Naive thymus-derived CD4-positive, alpha-beta T cell (primary cell): ENCODE measurements around the gene KIF2A. TPM values are rescaled to one million over a fixed set of nuclear protein-coding genes. Genes with fewer than 3 reads are reported as not detected.

ENCODE experiments used
- ATAC-seq: fragments of 150-1000 bp; cut with Tn5 transposase; 2 replicates; pipeline ENCODE4 v1.10.0; 2021; ENCODE audit warnings: mild to moderate bottlenecking, moderate library complexity
- CTCF ChIA-PET: fragments of 350-600 bp; sonication (Branson Sonifier 250); formaldehyde crosslinking; loops from one replicate; lab custom pipeline; 2021; ENCODE audit warnings: antibody characterized with exemption; lab: Charles Lee
- POLR2A ChIA-PET: fragments of 350-600 bp; sonication (Branson Sonifier 250); formaldehyde crosslinking; loops from one replicate; lab custom pipeline; 2021; ENCODE audit warnings: antibody characterized with exemption, inconsistent platforms; lab: Charles Lee
- DNase-seq, 9 donors: peaks; one replicate each; pipeline versions ENCODE4 v3.0.0 to v3.0.0-alpha.2; 2020 to 2022; ENCODE audit warnings: mixed read lengths in 1 of 9
- H3K27ac ChIP-seq: one replicate; pipeline ENCODE4 v1.7.0; 2013; ENCODE audit warnings: mild to moderate bottlenecking, low read depth, low read length, moderate library complexity
- H3K27me3 ChIP-seq, 2 donors: one replicate each; pipeline ENCODE4 v1.7.0; 2013; ENCODE audit warnings: low read length in 2 of 2, mild to moderate bottlenecking in 2 of 2, moderate library complexity in 2 of 2; ENCODE audit not compliant: control insufficient read depth in 2 of 2, insufficient read depth in 2 of 2
- H3K36me3 ChIP-seq, 3 experiments: 1 replicate in 2 of 3; 2 replicates in 1 of 3; pipeline ENCODE4 v1.7.0; 2013; ENCODE audit warnings: low read length in 3 of 3, mild to moderate bottlenecking in 3 of 3, moderate library complexity in 1 of 3; ENCODE audit not compliant: insufficient read depth in 3 of 3, control insufficient read depth in 2 of 3
- H3K4me1 ChIP-seq, 2 donors: one replicate each; pipeline ENCODE4 v1.7.0; 2013; ENCODE audit warnings: low read length in 2 of 2, mild to moderate bottlenecking in 2 of 2, moderate library complexity in 1 of 2; ENCODE audit not compliant: control insufficient read depth in 2 of 2, insufficient read depth in 2 of 2
- H3K4me3 ChIP-seq: 2 replicates; pipeline ENCODE4 v1.7.0; 2013; ENCODE audit warnings: mild to moderate bottlenecking, low read length
- H3K9me3 ChIP-seq, 3 experiments: 1 replicate in 2 of 3; 2 replicates in 1 of 3; pipeline ENCODE4 v1.7.0; 2013; ENCODE audit warnings: low read length in 3 of 3; ENCODE audit not compliant: control insufficient read depth in 2 of 3
- H3K27ac Mint-ChIP-seq, 9 donors: one replicate each; pipeline ENCODE4 v1.8.0; 2020 to 2022; ENCODE audit warnings: mixed read lengths in 9 of 9, mild to moderate bottlenecking in 8 of 9, moderate library complexity in 5 of 9, inconsistent platforms in 2 of 9
- H3K27me3 Mint-ChIP-seq, 5 donors: one replicate each; pipeline ENCODE4 v1.8.0; 2021 to 2022; ENCODE audit warnings: mixed read lengths in 5 of 5, mild to moderate bottlenecking in 1 of 5
- H3K36me3 Mint-ChIP-seq, 5 donors: one replicate each; pipeline ENCODE4 v1.8.0; 2020 to 2022; ENCODE audit warnings: mixed read lengths in 5 of 5, mild to moderate bottlenecking in 3 of 5, inconsistent platforms in 1 of 5
- H3K4me1 Mint-ChIP-seq, 7 donors: one replicate each; pipeline ENCODE4 v1.8.0; 2020 to 2022; ENCODE audit warnings: mixed read lengths in 7 of 7, mild to moderate bottlenecking in 3 of 7, inconsistent platforms in 1 of 7
- H3K4me3 Mint-ChIP-seq, 10 donors: one replicate each; pipeline ENCODE4 v1.8.0; 2020 to 2022; ENCODE audit warnings: mild to moderate bottlenecking in 10 of 10, mixed read lengths in 10 of 10, moderate library complexity in 6 of 10, inconsistent platforms in 2 of 10
- H3K9me3 Mint-ChIP-seq, 11 donors: one replicate each; pipeline ENCODE4 v1.8.0; 2020 to 2022; ENCODE audit warnings: mixed read lengths in 11 of 11, mild to moderate bottlenecking in 4 of 11, inconsistent platforms in 1 of 11, moderate library complexity in 1 of 11
- intact Hi-C, 2 donors: fragments of 100-400 bp; cut with micrococcal nuclease; formaldehyde crosslinking; loops; one replicate each; pipeline ENCODE4 v1.15.1; 2023
- polyA plus RNA-seq, 2 donors: library from polyadenylated mRNA; unstranded; fragments of 300-500 nt; fragmentation: Illumina TruSeq; gene quantifications; one replicate each; pipeline ENCODE4 v1.2.3, GENCODE V29; 2021
- total RNA-seq, 6 experiments: library from RNA in 5 of 6; stranded (reverse) in 5 of 6; gene quantifications; 1 replicate in 5 of 6; 2 replicates in 1 of 6; pipeline ENCODE4 v1.2.3 and lab custom pipeline; 2021 to 2026

KIF2A gene
- total and polyA plus RNA-seq, 7 experiments from 2014 or later = 73.5 to 179 (median 142) TPM

DNA sequence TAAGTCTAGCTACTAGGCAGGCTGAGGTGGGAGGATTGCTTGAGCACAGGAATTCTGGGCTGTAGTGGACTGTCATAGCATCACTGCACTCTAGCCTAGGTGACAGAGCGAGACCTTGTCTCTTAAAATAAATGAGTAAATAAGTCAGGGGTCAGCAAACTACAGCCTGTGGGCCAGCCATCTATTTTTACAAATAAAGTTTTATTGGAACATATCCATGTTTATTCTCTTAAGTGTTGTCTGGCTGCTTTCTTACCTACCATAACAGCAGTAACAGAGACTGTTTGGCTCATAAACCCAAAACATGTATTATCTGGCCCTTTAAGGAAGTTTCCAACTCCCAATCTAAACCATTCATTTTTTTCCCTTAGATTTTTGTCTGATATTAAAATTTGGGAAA lies 68.1 kb downstream of the KIF2A start:
- H3K9me3 Mint-ChIP-seq = no peaks in the 10 kb centered on the region
- no peak for ATAC-seq
- peaks cover 0 to 27% (median 13%) of the 10 kb centered on the region in 5 donors for H3K36me3 Mint-ChIP-seq
- H3K4me1 Mint-ChIP-seq = peaks cover 0 to 7% (median 0%) of the 10 kb centered on the region in 7 donors
- H3K4me3 ChIP-seq = no peak overlapping the region
- no peak overlapping the region for H3K27ac ChIP-seq
- no peaks in the 10 kb centered on the region for H3K27me3 Mint-ChIP-seq
- no peaks in the 10 kb centered on the region for H3K9me3 ChIP-seq
- peaks cover 20 to 52% (median 27%) of the 10 kb centered on the region in 3 experiments for H3K36me3 ChIP-seq
- no peak overlapping the region for H3K4me3 Mint-ChIP-seq
- H3K27ac Mint-ChIP-seq = peak overlapping the region in 1 of 9 donors; percentile 17
- POLR2A ChIA-PET = interaction anchor here (0.5 kb wide), 1 partner anchor 50 kb away, joined by 5 read pairs; no protein-coding TSS in a partner anchor
- no peaks in the 10 kb centered on the region for H3K4me1 ChIP-seq
- CTCF ChIA-PET = interaction anchor here (0.6 kb wide), 1 partner anchor 68 kb away, joined by 3 read pairs; the partner anchor contains the start of gene KIF2A
- intact Hi-C loops = no loop called here
- H3K27me3 ChIP-seq = no peaks in the 10 kb centered on the region
- DNase-seq = no peak

- DNase-seq (no peak), ATAC-seq (no peak)
- Mint-ChIP-seq H3K27ac (peak overlapping the region in 2 of 9 donors; percentile 9 to 43), H3K9me3 (no peaks in the 10 kb centered on the region), H3K4me1 (peaks cover 0 to 6% (median 0%) of the 10 kb centered on the region in 7 donors), H3K4me3 (no peak overlapping the region), H3K36me3 (peaks cover 0 to 31% (median 18%) of the 10 kb centered on the region in 5 donors), H3K27me3 (no peaks in the 10 kb centered on the region)
- no peak overlapping the region for H3K27ac ChIP-seq
- H3K9me3 ChIP-seq = no peaks in the 10 kb centered on the region
- no peaks in the 10 kb centered on the region for H3K27me3 ChIP-seq
- intact Hi-C loops = loop anchor here in 1 of 2 donors (2.0 kb wide), 1 partner anchor 17 kb away; no protein-coding TSS in a partner anchor
- H3K4me1 ChIP-seq = no peaks in the 10 kb centered on the region
- H3K36me3 ChIP-seq = peaks cover 20 to 63% (median 34%) of the 10 kb centered on the region in 3 experiments
- no peak overlapping the region for H3K4me3 ChIP-seq
- POLR2A ChIA-PET = no interaction called here
- CTCF ChIA-PET = no interaction called here
These were observed 69.6 kb downstream of the KIF2A start for GRCh38 chr5:62375627-62376026.

GRCh38 chr5:62376064-62376463 lies 70.1 kb downstream of the KIF2A start:
- intact Hi-C loops = loop anchor here in 1 of 2 donors (2.0 kb wide), 1 partner anchor 17 kb away; no protein-coding TSS in a partner anchor
- H3K27ac Mint-ChIP-seq = peak overlapping the region in 1 of 9 donors; percentile 43
- no peak for DNase-seq
- ChIA-PET CTCF (no interaction called here), POLR2A (no interaction called here)
- H3K27me3 ChIP-seq = no peaks in the 10 kb centered on the region
- H3K4me1 Mint-ChIP-seq = peaks cover 0 to 5% (median 0%) of the 10 kb centered on the region in 7 donors
- H3K9me3 Mint-ChIP-seq = no peaks in the 10 kb centered on the region
- H3K4me3 Mint-ChIP-seq = no peak overlapping the region
- no peaks in the 10 kb centered on the region for H3K4me1 ChIP-seq
- peaks cover 2 to 33% (median 20%) of the 10 kb centered on the region in 5 donors for H3K36me3 Mint-ChIP-seq
- no peaks in the 10 kb centered on the region for H3K9me3 ChIP-seq
- H3K27ac ChIP-seq = no peak overlapping the region
- H3K27me3 Mint-ChIP-seq = no peaks in the 10 kb centered on the region
- peaks cover 20 to 68% (median 39%) of the 10 kb centered on the region in 3 experiments for H3K36me3 ChIP-seq
- H3K4me3 ChIP-seq = no peak overlapping the region
- no peak for ATAC-seq

DNA sequence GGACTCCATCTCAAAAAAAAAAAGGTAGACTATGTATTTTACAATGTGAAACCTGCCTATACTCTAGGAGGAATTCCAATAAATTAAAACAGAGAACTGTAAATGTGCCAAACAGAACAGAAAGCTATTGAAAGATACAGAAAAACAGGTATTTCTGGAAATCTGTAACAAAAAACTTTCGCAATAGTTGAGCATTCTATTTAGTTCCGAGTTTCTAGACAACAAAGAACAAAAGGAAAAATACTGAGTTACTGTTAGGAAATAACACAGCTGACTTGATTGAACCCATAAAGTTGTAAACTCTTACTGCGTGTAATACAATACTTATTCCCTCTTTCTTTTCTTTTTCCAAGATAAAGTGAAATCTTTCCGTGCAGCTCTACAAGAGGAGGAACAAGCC lies 79.1 kb downstream of the KIF2A start:
- no peak overlapping the region for H3K4me3 Mint-ChIP-seq
- Histone ChIP-seq H3K4me1 (no peaks in the 10 kb centered on the region), H3K9me3 (no peaks in the 10 kb centered on the region), H3K36me3 (peaks cover 15 to 77% (median 40%) of the 10 kb centered on the region in 3 experiments), H3K4me3 (no peak overlapping the region), H3K27me3 (no peaks in the 10 kb centered on the region), H3K27ac (no peak overlapping the region)
- peaks cover 0 to 12% (median 0%) of the 10 kb centered on the region in 7 donors for H3K4me1 Mint-ChIP-seq
- peaks cover 9 to 29% (median 17%) of the 10 kb centered on the region in 5 donors for H3K36me3 Mint-ChIP-seq
- intact Hi-C loops = no loop called here
- ChIA-PET CTCF (interaction anchor here (0.5 to 0.7 kb wide), 2 partner anchors 28 to 47 kb away, joined by 3 read pairs; no protein-coding TSS in a partner anchor), POLR2A (interaction anchor here (0.8 to 1.2 kb wide), 3 partner anchors 9 to 27 kb away, joined by 3 to 5 read pairs (median 3); partner anchors contain the start of genes DIMT1 and IPO11)
- no peaks in the 10 kb centered on the region for H3K27me3 Mint-ChIP-seq
- no peaks in the 10 kb centered on the region for H3K9me3 Mint-ChIP-seq
- ATAC-seq = no peak
- DNase-seq = no peak
- peak overlapping the region in 5 of 9 donors; percentile 17 to 44 (median 31) for H3K27ac Mint-ChIP-seq

GRCh38 chr5:62385816-62386400 lies 79.9 kb downstream of the KIF2A start:
- Mint-ChIP-seq H3K36me3 (peaks cover 4 to 21% (median 15%) of the 10 kb centered on the region in 5 donors), H3K9me3 (no peaks in the 10 kb centered on the region), H3K27me3 (no peaks in the 10 kb centered on the region), H3K27ac (peak overlapping the region in 4 of 9 donors; percentile 17 to 44 (median 29)), H3K4me3 (no peak overlapping the region), H3K4me1 (peaks cover 0 to 17% (median 0%) of the 10 kb centered on the region in 7 donors)
- H3K4me3 ChIP-seq = no peak overlapping the region
- H3K27ac ChIP-seq = no peak overlapping the region
- ATAC-seq (no peak), DNase-seq (no peak)
- no peaks in the 10 kb centered on the region for H3K27me3 ChIP-seq
- intact Hi-C loops = loop anchor here in 1 of 2 donors (2.0 kb wide), 1 partner anchor 13 kb away; no protein-coding TSS in a partner anchor
- H3K4me1 ChIP-seq = no peaks in the 10 kb centered on the region
- ChIA-PET CTCF (interaction anchor here (0.5 kb wide), 1 partner anchor 29 kb away, joined by 3 read pairs; no protein-coding TSS in a partner anchor), POLR2A (interaction anchor here (1.0 kb wide), 1 partner anchor 8 kb away, joined by 3 read pairs; no protein-coding TSS in a partner anchor)
- H3K9me3 ChIP-seq = no peaks in the 10 kb centered on the region
- H3K36me3 ChIP-seq = peaks cover 20 to 76% (median 33%) of the 10 kb centered on the region in 3 experiments

DNA sequence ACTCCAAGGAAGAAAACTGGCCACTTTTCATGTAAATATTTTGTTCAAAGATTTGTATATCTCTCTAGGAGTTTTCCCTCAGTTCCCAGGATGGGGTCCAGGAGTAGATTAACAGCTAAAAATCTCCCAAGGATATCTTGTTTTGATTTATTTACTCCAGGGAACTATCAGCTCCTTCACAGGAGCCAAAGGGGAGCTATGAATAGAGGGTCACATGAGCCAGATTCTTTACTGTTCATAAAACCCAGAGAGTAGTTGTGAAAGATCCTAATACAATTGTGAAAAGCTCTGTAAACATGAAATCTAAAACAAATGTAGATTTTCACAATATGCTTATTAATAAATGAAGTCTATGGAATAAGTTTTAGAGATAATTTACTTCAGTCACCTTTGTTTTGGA lies 80.8 kb downstream of the KIF2A start:
- Histone ChIP-seq H3K27ac (no peak overlapping the region), H3K4me3 (no peak overlapping the region), H3K36me3 (peaks cover 20 to 71% (median 34%) of the 10 kb centered on the region in 3 experiments), H3K9me3 (no peaks in the 10 kb centered on the region), H3K4me1 (no peaks in the 10 kb centered on the region), H3K27me3 (no peaks in the 10 kb centered on the region)
- Mint-ChIP-seq H3K27me3 (no peaks in the 10 kb centered on the region), H3K27ac (peak overlapping the region in 5 of 9 donors; percentile 14 to 40 (median 36)), H3K36me3 (peaks cover 0 to 20% (median 12%) of the 10 kb centered on the region in 5 donors), H3K4me1 (peaks cover 0 to 19% (median 0%) of the 10 kb centered on the region in 7 donors), H3K4me3 (no peak overlapping the region), H3K9me3 (no peaks in the 10 kb centered on the region)
- CTCF ChIA-PET = no interaction called here
- no peak for DNase-seq
- POLR2A ChIA-PET = interaction anchor here (1.0 kb wide), 1 partner anchor 9 kb away, joined by 3 read pairs; no protein-coding TSS in a partner anchor
- no peak for ATAC-seq
- intact Hi-C loops = loop anchor here in 1 of 2 donors (2.0 kb wide), 1 partner anchor 14 kb away; no protein-coding TSS in a partner anchor
